Gastroesophageal sphincter (tissue), 3 donors: ENCODE measurements around the gene TBC1D1.

Experiments
- EP300 ChIP-seq: sonication (generic); formaldehyde crosslinking; IDR thresholded peaks from one replicate; pipeline ENCODE4 v1.6.1; 2017; ENCODE audit warnings: antibody characterized with exemption, mild to moderate bottlenecking
- POLR2A ChIP-seq, 2 donors: fragments of 450-650 bp; IDR thresholded peaks; one replicate each; pipeline ENCODE4 v1.6.1; 2017; ENCODE audit warnings: antibody characterized with exemption in 2 of 2, mild to moderate bottlenecking in 2 of 2, moderate library complexity in 1 of 2
- TF ChIP-seq, protein P1 (sequence below), 4 experiments: fragments of 200-600 bp in 2 of 4; fragments of 450-650 bp in 2 of 4; sonication (generic) in 1 of 4; IDR thresholded peaks; one replicate each; pipeline ENCODE4 v1.5.1; 2017 to 2019; ENCODE audit warnings: antibody characterized with exemption in 4 of 4, mild to moderate bottlenecking in 2 of 4, moderate library complexity in 2 of 4

DNA sequence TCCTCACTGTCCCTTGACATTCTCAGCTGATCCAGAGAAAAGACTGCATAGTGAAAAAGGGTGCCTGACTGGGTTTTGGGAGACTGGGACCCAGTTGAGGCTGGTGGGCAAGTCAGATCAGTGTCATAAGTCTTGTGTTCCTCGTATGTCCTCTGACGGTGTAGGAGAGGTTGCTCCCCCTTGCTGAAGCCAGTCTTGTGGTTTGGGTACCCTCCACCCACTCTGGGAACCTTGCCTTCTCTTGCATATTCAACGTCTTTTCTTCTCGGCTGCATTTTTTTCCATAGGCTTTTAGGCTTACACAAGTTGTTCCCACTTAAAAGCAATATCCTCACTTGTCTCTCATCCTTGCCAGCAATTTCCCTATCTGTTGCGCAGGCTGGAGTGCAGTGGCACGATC lies 281.2 kb downstream of the TBC1D1 start:
- TF ChIP-seq POLR2A (IDR thresholded peaks at IDR 0.05) (no peak), EP300 (no peak)
- TF ChIP-seq, protein P1, sequence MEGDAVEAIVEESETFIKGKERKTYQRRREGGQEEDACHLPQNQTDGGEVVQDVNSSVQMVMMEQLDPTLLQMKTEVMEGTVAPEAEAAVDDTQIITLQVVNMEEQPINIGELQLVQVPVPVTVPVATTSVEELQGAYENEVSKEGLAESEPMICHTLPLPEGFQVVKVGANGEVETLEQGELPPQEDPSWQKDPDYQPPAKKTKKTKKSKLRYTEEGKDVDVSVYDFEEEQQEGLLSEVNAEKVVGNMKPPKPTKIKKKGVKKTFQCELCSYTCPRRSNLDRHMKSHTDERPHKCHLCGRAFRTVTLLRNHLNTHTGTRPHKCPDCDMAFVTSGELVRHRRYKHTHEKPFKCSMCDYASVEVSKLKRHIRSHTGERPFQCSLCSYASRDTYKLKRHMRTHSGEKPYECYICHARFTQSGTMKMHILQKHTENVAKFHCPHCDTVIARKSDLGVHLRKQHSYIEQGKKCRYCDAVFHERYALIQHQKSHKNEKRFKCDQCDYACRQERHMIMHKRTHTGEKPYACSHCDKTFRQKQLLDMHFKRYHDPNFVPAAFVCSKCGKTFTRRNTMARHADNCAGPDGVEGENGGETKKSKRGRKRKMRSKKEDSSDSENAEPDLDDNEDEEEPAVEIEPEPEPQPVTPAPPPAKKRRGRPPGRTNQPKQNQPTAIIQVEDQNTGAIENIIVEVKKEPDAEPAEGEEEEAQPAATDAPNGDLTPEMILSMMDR (IDR thresholded peaks at IDR 0.05) = no peak
